GM19395 (cell line): ENCODE data around the gene MRAP.
"Not testable (repeated sequence)": the region's sequence is repeated elsewhere in the genome, so short reads cannot be mapped to it uniquely, and the experiment has no call there.

Source experiments
- ATAC-seq: cut with Tn5 transposase; IDR thresholded peaks from one replicate; pipeline ENCODE4 v1.9.1; 2021; ENCODE audit warnings: mild to moderate bottlenecking, moderate library complexity; ENCODE audit not compliant: unreplicated experiment

Gene MRAP

GRCh38 chr21:32298658-32299081 lies at the start of gene MRAP:
TSS of gene MRAP (plus strand) at chr21:32298855. CDS start at chr21:32298972, 117 bp downstream.
- no peak for ATAC-seq

- no peak for ATAC-seq
Observed at GRCh38 chr21:32249511-32250280, 49.0 kb upstream of the MRAP start.

- ATAC-seq: no peak
Observed at GRCh38 chr21:32252136-32252535, 46.5 kb upstream of the MRAP start.

GRCh38 chr21:32253215-32253641 lies 45.4 kb upstream of the MRAP start:
- no peak for ATAC-seq

- no peak for ATAC-seq
Observed at GRCh38 chr21:32256251-32256650, 42.4 kb upstream of the MRAP start.

- no peak for ATAC-seq
Observed at GRCh38 chr21:32256873-32257620, 41.6 kb upstream of the MRAP start.

GRCh38 chr21:32257962-32258785 lies 40.5 kb upstream of the MRAP start:
- ATAC-seq: peak; percentile 79

- ATAC-seq: not testable (repeated sequence)
Observed at GRCh38 chr21:32258786-32259048, 39.9 kb upstream of the MRAP start.

GRCh38 chr21:32260130-32260529 lies 38.5 kb upstream of the MRAP start:
- no peak for ATAC-seq

- ATAC-seq: no peak
Observed at GRCh38 chr21:32261929-32262328, 36.7 kb upstream of the MRAP start.

- ATAC-seq: not testable (repeated sequence)
Observed at GRCh38 chr21:32265321-32265720, 33.3 kb upstream of the MRAP start.

- no peak for ATAC-seq
Observed at GRCh38 chr21:32270748-32271147, 27.9 kb upstream of the MRAP start.

- ATAC-seq: no peak
Observed at GRCh38 chr21:32276671-32277070, 22.0 kb upstream of the MRAP start.

GRCh38 chr21:32278103-32278502 lies 20.6 kb upstream of the MRAP start:
- ATAC-seq: no peak

- peak; percentile 97 for ATAC-seq
Observed at GRCh38 chr21:32278518-32279376, 19.9 kb upstream of the MRAP start, which contains the start of gene MIS18A. TSS of gene MIS18A (minus strand) at chr21:32279049. CDS start at chr21:32279014, 35 bp downstream.

GRCh38 chr21:32279377-32279680 lies 19.3 kb upstream of the MRAP start:
- peak; percentile 39 for ATAC-seq

GRCh38 chr21:32281531-32281930 lies 17.1 kb upstream of the MRAP start:
- ATAC-seq: no peak

- ATAC-seq: no peak
Observed at GRCh38 chr21:32282992-32283391, 15.7 kb upstream of the MRAP start.

- no peak for ATAC-seq
Observed at GRCh38 chr21:32285476-32285875, 13.2 kb upstream of the MRAP start.

GRCh38 chr21:32297449-32297848 lies 1.2 kb upstream of the MRAP start:
- no peak for ATAC-seq

- ATAC-seq: no peak
Observed at GRCh38 chr21:32298148-32298559, 501 bp upstream of the MRAP start.
